ENCODE measurements around the gene DCDC1.

The DCDC1 gene

DNA sequence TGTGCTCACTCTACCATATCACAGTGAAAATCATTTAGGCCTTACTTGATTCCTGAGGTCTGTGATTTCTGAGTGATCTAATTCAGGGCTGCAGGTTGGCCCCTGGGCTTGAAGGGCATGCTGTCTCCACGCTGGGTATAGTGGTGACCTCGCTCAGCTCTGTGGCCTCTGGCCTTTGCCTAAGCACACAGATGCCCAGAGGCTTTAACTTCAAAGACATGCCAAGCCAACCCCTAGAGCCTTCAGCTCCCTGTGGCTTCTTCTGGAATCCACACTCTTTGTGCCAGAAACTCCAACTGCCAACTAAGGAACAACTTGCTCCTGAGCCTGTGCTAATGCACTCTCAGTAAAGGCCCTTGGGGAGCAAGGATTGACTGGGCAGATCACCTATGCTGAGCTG lies 550.8 kb downstream of the DCDC1 start:
- no peak for DNase-seq

- no peak for DNase-seq
These were observed 552.3 kb downstream of the DCDC1 start for GRCh38 chr11:30816959-30817880.

DNA sequence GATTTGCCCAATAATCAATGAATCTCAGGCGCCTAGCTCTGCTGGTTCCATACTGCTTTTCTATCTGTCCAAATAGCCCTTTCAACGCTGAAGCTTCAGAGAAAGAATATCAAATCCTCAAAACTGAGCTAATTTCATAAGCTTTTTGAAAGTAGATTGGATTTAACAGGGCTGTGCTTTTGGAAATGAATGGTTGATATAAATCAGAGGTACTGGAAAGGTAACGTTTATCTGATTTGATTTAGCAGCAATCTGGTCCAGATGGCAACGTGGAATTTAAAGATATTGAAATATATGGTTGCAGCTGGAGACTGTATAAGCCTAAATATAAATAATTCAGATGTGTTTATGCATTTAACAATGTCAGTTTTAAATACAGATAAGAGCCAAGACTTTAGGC lies 553.9 kb downstream of the DCDC1 start:
- no peak for DNase-seq

- no peak for DNase-seq
These were observed 554.8 kb downstream of the DCDC1 start for GRCh38 chr11:30814737-30815136.

Data from CD4-positive, alpha-beta T cell treated with Interleukin-15 for 1 hour (primary cell).